Mesenchymal stem cell (in vitro differentiated cells and primary cell): ENCODE results near the gene CRYZ.

Experiments used
- DNase-seq: peaks from one replicate; pipeline ENCODE4 v3.0.0-alpha.2; 2013
- H2AFZ ChIP-seq: one replicate; pipeline ENCODE4 v1.6.1; 2013; ENCODE audit warnings: low read depth, mild to moderate bottlenecking, control low read depth, inconsistent platforms, low read length, moderate library complexity
- H2AK5ac ChIP-seq: 2 replicates; pipeline ENCODE4 v1.6.1; 2013; ENCODE audit warnings: low read length, moderate library complexity, mild to moderate bottlenecking, inconsistent platforms; ENCODE audit not compliant: severe bottlenecking
- H2BK120ac ChIP-seq: one replicate; pipeline ENCODE4 v1.6.1; 2013; ENCODE audit warnings: low read depth, mild to moderate bottlenecking, inconsistent platforms, low read length, moderate library complexity
- H2BK12ac ChIP-seq, 2 experiments: one replicate each; pipeline ENCODE4 v1.6.1; 2013; ENCODE audit warnings: inconsistent platforms in 2 of 2, low read length in 2 of 2, mild to moderate bottlenecking in 2 of 2, moderate library complexity in 2 of 2, control low read depth in 1 of 2
- H2BK15ac ChIP-seq: one replicate; pipeline ENCODE4 v1.6.1; 2013; ENCODE audit warnings: mild to moderate bottlenecking, low read depth, inconsistent platforms; ENCODE audit not compliant: poor library complexity, severe bottlenecking
- H2BK5ac ChIP-seq: 2 replicates; pipeline ENCODE4 v1.6.1; 2013; ENCODE audit warnings: low read depth, mild to moderate bottlenecking, low read length, control low read depth, inconsistent platforms; ENCODE audit not compliant: poor library complexity, severe bottlenecking
- H3K14ac ChIP-seq, 2 experiments: one replicate each; pipeline ENCODE4 v1.6.1; 2013; ENCODE audit warnings: inconsistent platforms in 2 of 2, low read length in 2 of 2, control low read depth in 1 of 2, mild to moderate bottlenecking in 1 of 2, moderate library complexity in 1 of 2
- H3K18ac ChIP-seq, 2 experiments: one replicate each; pipeline ENCODE4 v1.6.1; 2013; ENCODE audit warnings: inconsistent platforms in 2 of 2, low read length in 2 of 2, control low read depth in 1 of 2, low read depth in 1 of 2, mild to moderate bottlenecking in 1 of 2
- H3K23ac ChIP-seq, 2 experiments: one replicate each; pipeline ENCODE4 v1.6.1; 2013; ENCODE audit warnings: inconsistent platforms in 2 of 2, low read length in 2 of 2, mild to moderate bottlenecking in 2 of 2, moderate library complexity in 2 of 2, control low read depth in 1 of 2
- H3K27ac ChIP-seq: 2 replicates; pipeline ENCODE4 v1.5.1; 2013; ENCODE audit warnings: mild to moderate bottlenecking, moderate library complexity, low read length, control low read depth, inconsistent platforms; ENCODE audit not compliant: poor library complexity, severe bottlenecking
- H3K27me3 ChIP-seq, 2 experiments: 2 replicates each; pipeline versions ENCODE4 v1.6.1 to v1.7.0; 2013; ENCODE audit warnings: low read length in 2 of 2, mild to moderate bottlenecking in 2 of 2, moderate library complexity in 2 of 2, control low read depth in 1 of 2, inconsistent platforms in 1 of 2; ENCODE audit not compliant: control insufficient read depth in 1 of 2, insufficient read depth in 1 of 2
- H3K36me3 ChIP-seq, 2 experiments: 2 replicates each; pipeline versions ENCODE4 v1.6.1 to v1.7.0; 2013; ENCODE audit warnings: low read length in 2 of 2, control low read depth in 1 of 2, inconsistent platforms in 1 of 2, low read depth in 1 of 2, mild to moderate bottlenecking in 1 of 2; ENCODE audit not compliant: insufficient read depth in 2 of 2, control insufficient read depth in 1 of 2
- H3K4ac ChIP-seq, 2 experiments: one replicate each; pipeline ENCODE4 v1.6.1; 2013; ENCODE audit warnings: inconsistent platforms in 2 of 2, low read length in 2 of 2, mild to moderate bottlenecking in 2 of 2, moderate library complexity in 2 of 2, control low read depth in 1 of 2, low read depth in 1 of 2
- H3K4me1 ChIP-seq: 2 replicates; pipeline ENCODE4 v1.6.1; 2013; ENCODE audit warnings: low read depth, low read length, control low read depth; ENCODE audit not compliant: control insufficient read depth, insufficient read depth
- H3K4me2 ChIP-seq: 2 replicates; pipeline ENCODE4 v1.6.1; 2013; ENCODE audit warnings: low read length, mild to moderate bottlenecking, inconsistent platforms; ENCODE audit not compliant: poor library complexity, severe bottlenecking
- H3K4me3 ChIP-seq, 2 experiments: 2 replicates each; pipeline versions ENCODE4 v1.5.1 to v1.7.0; 2013; ENCODE audit warnings: low read length in 2 of 2, mild to moderate bottlenecking in 2 of 2, control low read depth in 1 of 2, low read depth in 1 of 2; ENCODE audit not compliant: insufficient read depth in 1 of 2
- H3K79me1 ChIP-seq: replicated peaks from 2 replicates; pipeline ENCODE4 v1.6.1; 2013; ENCODE audit warnings: mild to moderate bottlenecking, control low read depth, low read length, inconsistent platforms; ENCODE audit not compliant: poor library complexity, severe bottlenecking
- H3K9ac ChIP-seq: 2 replicates; pipeline ENCODE4 v1.7.0; 2013; ENCODE audit warnings: mild to moderate bottlenecking, low read length, moderate library complexity
- H3K9me3 ChIP-seq: 2 replicates; pipeline ENCODE4 v1.7.0; 2013; ENCODE audit warnings: mild to moderate bottlenecking, low read length; ENCODE audit not compliant: control insufficient read depth
- H4K8ac ChIP-seq: one replicate; pipeline ENCODE4 v1.6.1; 2013; ENCODE audit warnings: inconsistent platforms, mild to moderate bottlenecking, low read length, moderate library complexity
- H4K91ac ChIP-seq: one replicate; pipeline ENCODE4 v1.6.1; 2013; ENCODE audit warnings: mild to moderate bottlenecking, low read length, inconsistent platforms
- WGBS: methylation state at CpG from one replicate; pipeline ENCODE4 v1.1.7; 2013; ENCODE audit warnings: mixed read lengths; 5-methylcytosine and 5-hydroxymethylcytosine counted together

Gene CRYZ

GRCh38 chr1:74684301-74684700, 48.5 kb downstream of the CRYZ start:
- H2AK5ac ChIP-seq = no peak overlapping the region
- no peak overlapping the region for H3K9ac ChIP-seq
- 100% methylated on average over 1 of the region's 2 CpGs for WGBS
- no peak overlapping the region for H3K18ac ChIP-seq
- no peak overlapping the region for H3K27ac ChIP-seq
- no peak overlapping the region for H2BK12ac ChIP-seq
- H3K4me2 ChIP-seq = no peak overlapping the region
- H3K27me3 ChIP-seq = no peaks in the 10 kb centered on the region
- no peak overlapping the region for H2BK15ac ChIP-seq
- H3K23ac ChIP-seq = no peak overlapping the region
- H3K36me3 ChIP-seq = no peaks in the 10 kb centered on the region
- H3K79me1 ChIP-seq = no peaks in the 10 kb centered on the region
- DNase-seq = no peak
- no peak overlapping the region for H4K8ac ChIP-seq
- no peak overlapping the region for H3K14ac ChIP-seq
- no peak overlapping the region for H2AFZ ChIP-seq
- H3K9me3 ChIP-seq = no peaks in the 10 kb centered on the region
- H3K4me3 ChIP-seq = no peak overlapping the region
- H4K91ac ChIP-seq = no peak overlapping the region
- no peak overlapping the region for H2BK120ac ChIP-seq
- H3K4ac ChIP-seq = no peak overlapping the region
- H3K4me1 ChIP-seq = no peaks in the 10 kb centered on the region
- H2BK5ac ChIP-seq = no peak overlapping the region

DNA sequence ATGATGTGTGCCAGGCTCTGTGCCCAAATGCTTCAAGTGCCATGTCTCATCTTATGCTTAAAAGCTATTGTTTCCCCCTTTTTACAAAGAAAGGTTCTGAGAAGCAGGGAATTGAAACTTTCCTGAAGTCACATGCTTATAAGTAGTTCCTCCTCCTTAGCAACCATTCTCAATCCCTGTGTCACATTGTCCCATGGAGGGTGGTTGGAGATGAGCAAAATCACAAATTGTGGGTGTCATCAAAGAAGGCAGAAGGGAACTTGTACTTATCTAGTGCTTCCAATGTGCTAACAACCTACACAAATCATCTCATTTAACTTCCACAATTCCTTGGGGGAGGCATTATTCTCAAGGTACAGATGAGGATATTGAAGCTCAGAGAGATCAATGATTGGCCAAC, 49.2 kb downstream of the CRYZ start:
- Histone ChIP-seq H3K4me2 (no peak overlapping the region), H4K8ac (no peak overlapping the region), H3K4me1 (no peaks in the 10 kb centered on the region), H3K79me1 (no peaks in the 10 kb centered on the region), H3K4me3 (no peak overlapping the region), H2BK12ac (no peak overlapping the region), H3K27ac (no peak overlapping the region), H4K91ac (no peak overlapping the region), H2AK5ac (no peak overlapping the region), H2BK15ac (no peak overlapping the region), H3K14ac (no peak overlapping the region), H3K18ac (no peak overlapping the region), H3K4ac (no peak overlapping the region), H2BK120ac (no peak overlapping the region), H2AFZ (no peak overlapping the region), H3K27me3 (no peaks in the 10 kb centered on the region), H3K23ac (no peak overlapping the region), H3K9ac (no peak overlapping the region), H2BK5ac (no peak overlapping the region), H3K9me3 (no peaks in the 10 kb centered on the region), H3K36me3 (no peaks in the 10 kb centered on the region)
- no peak for DNase-seq

DNA sequence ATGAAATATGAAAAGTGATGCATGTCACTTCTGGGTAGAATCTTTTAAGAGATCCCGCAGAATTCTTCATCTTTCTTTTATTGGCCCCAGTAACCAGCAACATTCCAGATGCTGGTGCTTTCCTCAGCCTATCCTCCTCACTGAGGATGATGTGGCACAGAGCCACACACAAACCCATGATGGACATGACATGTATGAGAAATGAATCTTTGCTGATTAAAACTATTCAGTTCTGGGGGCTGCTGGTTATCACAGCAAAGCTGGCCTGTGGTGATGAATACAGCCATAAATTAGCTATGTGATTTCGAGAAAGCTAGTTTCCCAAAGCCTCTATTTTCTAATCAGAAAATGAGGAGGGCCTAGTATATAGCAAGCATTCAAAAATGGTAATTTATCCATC, 51.0 kb downstream of the CRYZ start:
- Histone ChIP-seq H2AFZ (no peak overlapping the region), H2BK5ac (no peak overlapping the region), H3K9ac (no peak overlapping the region), H2AK5ac (no peak overlapping the region), H4K8ac (no peak overlapping the region), H3K18ac (no peak overlapping the region), H3K23ac (no peak overlapping the region), H3K79me1 (no peaks in the 10 kb centered on the region), H3K14ac (no peak overlapping the region), H3K4me3 (no peak overlapping the region), H2BK120ac (no peak overlapping the region), H3K27ac (no peak overlapping the region), H2BK15ac (no peak overlapping the region), H3K36me3 (no peaks in the 10 kb centered on the region), H3K9me3 (no peaks in the 10 kb centered on the region), H3K4me2 (no peak overlapping the region), H2BK12ac (no peak overlapping the region), H3K27me3 (no peaks in the 10 kb centered on the region), H4K91ac (no peak overlapping the region), H3K4ac (no peak overlapping the region), H3K4me1 (no peaks in the 10 kb centered on the region)
- 100% methylated on average over 1 of the region's 2 CpGs for WGBS
- DNase-seq = no peak

DNA sequence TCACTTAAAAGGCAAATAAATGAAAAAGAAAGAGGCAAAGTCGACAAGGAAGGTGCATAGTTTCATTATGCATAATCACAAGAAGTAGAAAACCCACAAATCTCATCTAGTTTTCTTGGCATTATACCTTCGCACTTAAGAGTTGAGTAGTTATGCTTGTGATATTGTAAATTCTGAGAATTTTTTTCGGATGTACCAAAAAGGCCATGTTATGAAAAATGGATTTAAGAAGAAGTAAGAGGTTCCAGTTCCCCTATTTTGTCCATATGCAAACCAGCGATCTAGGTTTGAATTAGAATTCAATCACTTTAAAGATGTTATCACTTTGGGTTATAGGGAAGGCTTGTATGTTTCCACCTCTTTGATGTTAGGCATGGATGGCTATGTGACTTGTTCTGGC, 51.4 kb downstream of the CRYZ start:
- Histone ChIP-seq H3K4ac (no peak overlapping the region), H3K27me3 (no peaks in the 10 kb centered on the region), H2BK15ac (no peak overlapping the region), H3K27ac (no peak overlapping the region), H3K18ac (no peak overlapping the region), H2AFZ (no peak overlapping the region), H3K79me1 (no peaks in the 10 kb centered on the region), H2BK5ac (no peak overlapping the region), H4K8ac (no peak overlapping the region), H3K9ac (no peak overlapping the region), H3K36me3 (no peaks in the 10 kb centered on the region), H3K4me3 (no peak overlapping the region), H2BK12ac (no peak overlapping the region), H4K91ac (no peak overlapping the region), H3K4me1 (no peaks in the 10 kb centered on the region), H2BK120ac (no peak overlapping the region), H2AK5ac (no peak overlapping the region), H3K4me2 (no peak overlapping the region), H3K14ac (no peak overlapping the region), H3K9me3 (no peaks in the 10 kb centered on the region), H3K23ac (no peak overlapping the region)
- no peak for DNase-seq
- 87% methylated on average over 3 of the region's 4 CpGs for WGBS
